GM23248 (cell line): ENCODE results near the gene CCNH.

Experiments
- EZH2 ChIP-seq: fragments of 200-600 bp; sonication (generic); IDR thresholded peaks from 2 replicates; pipeline ENCODE4 v1.6.1; 2018; ENCODE audit warnings: antibody characterized with exemption, mild to moderate bottlenecking; ENCODE audit not compliant: insufficient read depth, poor library complexity, severe bottlenecking
- EZH2phosphoT487 ChIP-seq: fragments of 200-600 bp; sonication (generic); IDR thresholded peaks from 2 replicates; pipeline ENCODE4 v1.6.1; 2018; ENCODE audit warnings: antibody characterized with exemption, moderate library complexity, mild to moderate bottlenecking, low read depth; ENCODE audit not compliant: insufficient read depth

DNA sequence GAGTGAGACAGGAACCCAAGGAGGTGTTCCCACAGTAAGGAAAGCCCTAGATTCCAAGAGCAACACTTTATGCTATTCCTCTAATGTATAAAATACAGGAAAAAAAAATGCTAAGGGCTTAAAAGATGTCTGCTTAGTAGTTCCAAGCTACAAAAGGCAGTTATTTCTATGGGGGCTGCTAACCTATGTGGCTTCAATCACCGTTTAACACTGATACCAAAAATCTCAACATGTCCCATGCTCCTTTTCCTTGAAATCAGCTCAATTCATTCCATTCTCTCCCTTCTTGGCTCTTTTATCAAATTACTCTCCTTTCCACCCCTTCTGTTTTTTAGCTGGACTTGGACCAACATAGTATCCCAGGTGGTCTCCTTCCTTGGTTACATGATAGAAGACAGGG is 20.6 kb downstream of the CCNH start:
- no peak for TF ChIP-seq EZH2phosphoT487
- no peak for TF ChIP-seq EZH2
